Gastrocnemius medialis (tissue), 4 donors: ENCODE data around the gene DVL1.

ENCODE experiments used
- CTCF ChIP-seq, 5 experiments: fragments of 450-650 bp in 3 of 5; fragments of 200-600 bp in 2 of 5; sonication (generic) in 2 of 5; IDR thresholded peaks in 4 of 5; conservative IDR thresholded peaks in 1 of 5; 1 replicate in 4 of 5; 2 replicates in 1 of 5; pipeline ENCODE4 v1.5.1; 2016 to 2019; ENCODE audit warnings: antibody characterized with exemption in 5 of 5, mild to moderate bottlenecking in 3 of 5, moderate library complexity in 3 of 5
- POLR2A ChIP-seq, 2 donors: fragments of 450-650 bp; IDR thresholded peaks; one replicate each; pipeline ENCODE4 v1.6.1; 2017; ENCODE audit warnings: antibody characterized with exemption in 2 of 2, mild to moderate bottlenecking in 2 of 2, moderate library complexity in 2 of 2

- TF ChIP-seq CTCF (IDR thresholded peaks at IDR 0.05 in 4 of 5, conservative IDR thresholded peaks at IDR 0.05 in 1 of 5) (no peak), POLR2A (IDR thresholded peaks at IDR 0.05) (no peak)
Measured at GRCh38 chr1:1388078-1388472, 38.9 kb upstream of the DVL1 start.
